Posterior cingulate gyrus (tissue), 11 donors: ENCODE measurements around the gene FBXW8.

Experiments used
- DNase-seq, 10 donors: peaks; one replicate each; pipeline versions ENCODE4 v3.0.0 to v3.0.0-alpha.2; 2020 to 2021; ENCODE audit warnings: mixed read lengths in 3 of 10
- intact Hi-C: fragments of 100-400 bp; cut with DNase I; formaldehyde crosslinking; loops from one replicate; pipeline ENCODE4 v1.15.1; 2023

FBXW8 gene

DNA sequence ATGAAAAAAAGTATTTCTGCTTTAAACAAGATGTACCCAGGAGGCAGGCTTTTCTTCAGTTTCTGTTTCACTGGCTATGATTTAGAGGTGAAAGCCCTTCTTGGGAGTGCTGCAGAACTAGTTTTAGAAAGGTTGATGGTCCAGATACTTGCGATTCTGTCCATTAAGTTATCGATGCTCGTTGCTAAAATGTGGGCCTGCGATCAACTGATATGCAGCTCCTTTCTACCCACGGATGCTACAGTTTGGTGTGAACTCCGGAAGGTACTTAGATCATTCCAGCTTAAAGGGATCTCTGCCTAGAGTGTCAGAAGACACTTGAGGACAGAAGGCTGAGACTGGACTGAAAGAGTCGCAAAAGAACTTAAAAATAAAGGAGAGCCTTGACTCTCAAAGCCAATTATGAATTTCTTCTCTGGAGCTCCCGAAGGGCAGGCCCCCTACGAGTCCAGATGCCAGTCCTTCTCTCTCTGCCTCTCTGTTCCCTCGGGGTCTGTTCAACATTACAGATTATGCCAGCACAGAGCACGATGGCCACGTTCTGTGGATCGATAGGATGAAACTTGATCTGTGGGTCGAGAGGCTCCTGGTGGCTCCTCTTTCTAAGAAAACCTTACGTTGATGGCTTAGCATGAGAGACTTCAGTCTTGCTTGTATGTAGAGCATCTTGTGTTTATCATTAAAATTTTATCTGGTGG, 40.0 kb downstream of the FBXW8 start:
- intact Hi-C loops, result no loop called here
- no peak for DNase-seq

GRCh38 chr12:116954710-116955381, 44.1 kb downstream of the FBXW8 start:
- intact Hi-C loops, result no loop called here

GRCh38 chr12:116955382-116956021, 44.8 kb downstream of the FBXW8 start:
- intact Hi-C loops, result no loop called here
- no peak for DNase-seq

More at GRCh38 chr12:116954710-116955381, 44.1 kb downstream of the FBXW8 start:
- no peak for DNase-seq

GRCh38 chr12:116958402-116959197, 47.9 kb downstream of the FBXW8 start:
- intact Hi-C loops, result no loop called here
- DNase-seq, result no peak

DNA sequence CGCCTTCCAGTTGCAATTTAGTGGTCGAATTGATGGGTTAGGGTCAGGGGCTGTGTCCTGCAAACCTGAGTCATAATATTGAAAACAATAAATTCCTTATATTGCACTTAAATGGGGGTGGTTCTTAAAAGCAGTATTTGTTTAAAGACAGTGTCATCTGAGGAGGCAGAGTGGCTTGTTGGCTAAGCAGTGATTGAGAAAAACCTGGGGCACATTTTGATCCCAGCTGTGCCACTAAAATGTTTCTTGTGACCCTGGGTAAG, 48.4 kb downstream of the FBXW8 start:
- intact Hi-C loops, result no loop called here
- no peak for DNase-seq

DNA sequence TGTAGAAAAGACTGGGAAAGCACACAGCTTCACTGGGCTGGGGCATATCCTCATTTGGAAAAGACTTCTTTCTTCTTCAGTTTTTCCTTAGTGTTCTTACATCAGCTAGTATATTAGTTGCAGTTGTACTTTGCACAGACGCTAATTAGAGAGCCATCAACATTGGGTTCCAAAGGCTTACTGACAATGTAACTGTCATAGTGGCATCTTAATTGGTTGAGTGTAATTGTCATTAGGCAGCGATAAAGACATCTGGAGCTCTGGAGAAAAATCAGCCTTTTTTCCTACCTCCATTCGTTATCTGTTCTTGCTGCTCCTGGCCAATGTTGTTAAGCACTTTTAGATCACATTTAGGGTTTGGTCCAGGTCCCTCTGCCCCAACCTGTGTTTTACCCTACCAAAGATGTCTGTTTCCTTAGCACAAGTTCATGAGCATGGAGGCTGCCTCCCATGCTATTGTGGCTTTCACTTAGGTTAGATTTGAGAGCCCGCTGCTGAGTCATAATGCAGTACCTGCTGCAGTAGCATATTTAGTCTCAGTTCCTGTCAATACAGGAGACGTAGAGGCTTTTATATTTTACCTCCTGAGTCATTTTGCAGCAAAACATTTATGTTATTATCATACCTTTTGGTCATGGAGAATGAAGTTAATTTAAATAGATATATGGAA, 49.2 kb downstream of the FBXW8 start:
- DNase-seq, result no peak

GRCh38 chr12:116962197-116962596, 51.4 kb downstream of the FBXW8 start:
- DNase-seq, result no peak
- intact Hi-C loops, result no loop called here

More for the DNA sequence above, 49.2 kb downstream of the FBXW8 start:
- intact Hi-C loops, result no loop called here

- peak in 1 of 10 donors; percentile 66 for DNase-seq
- intact Hi-C loops, result no loop called here
Measured at GRCh38 chr12:116962783-116963356, 52.1 kb downstream of the FBXW8 start.

DNA sequence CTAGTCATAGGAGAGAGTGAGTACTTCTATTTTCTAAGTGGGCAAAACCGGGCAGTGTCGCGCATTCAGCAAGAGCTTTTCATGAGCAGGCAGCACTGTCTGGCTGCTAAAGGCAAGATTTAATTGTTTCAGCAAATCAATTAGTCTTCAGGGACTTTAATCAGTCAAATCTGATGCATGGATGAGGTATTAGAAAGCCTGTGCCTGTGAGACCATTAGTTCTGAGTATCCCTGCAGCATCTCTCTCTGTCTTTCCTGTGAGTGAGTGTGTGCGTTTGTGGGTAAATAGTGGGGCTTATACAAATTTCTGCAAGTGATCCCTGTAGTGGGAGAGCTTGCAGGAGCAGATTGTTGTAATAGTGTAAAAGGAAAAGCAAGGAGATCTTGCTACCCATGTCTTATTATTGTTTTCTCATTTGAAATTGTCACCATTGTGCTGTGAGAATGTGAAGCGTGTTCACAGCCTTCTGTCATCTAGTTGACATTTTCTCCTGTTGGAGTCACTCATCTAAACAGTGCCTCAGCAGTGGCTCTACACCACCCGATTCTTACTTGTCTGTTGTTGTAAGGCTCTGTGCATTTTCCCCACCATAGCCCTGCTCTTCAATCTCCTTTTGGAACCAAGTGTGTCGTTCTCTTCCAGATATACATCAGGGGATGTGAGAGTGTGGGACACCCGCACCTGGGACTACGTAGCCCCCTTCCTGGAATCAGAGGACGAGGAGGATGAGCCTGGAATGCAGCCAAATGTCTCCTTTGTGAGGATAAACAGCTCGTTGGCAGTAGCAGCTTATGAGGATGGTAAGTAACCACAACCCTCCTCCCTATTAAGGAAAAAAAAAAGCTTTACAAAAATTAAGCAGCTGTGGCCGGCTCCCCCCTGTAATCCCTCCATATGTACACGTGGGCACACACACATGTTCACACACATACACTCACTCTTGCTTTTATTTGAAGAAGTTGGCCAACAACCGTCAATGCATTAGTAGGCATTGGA, 53.6 kb downstream of the FBXW8 start:
- DNase-seq, result no peak
- intact Hi-C loops, result no loop called here

DNA sequence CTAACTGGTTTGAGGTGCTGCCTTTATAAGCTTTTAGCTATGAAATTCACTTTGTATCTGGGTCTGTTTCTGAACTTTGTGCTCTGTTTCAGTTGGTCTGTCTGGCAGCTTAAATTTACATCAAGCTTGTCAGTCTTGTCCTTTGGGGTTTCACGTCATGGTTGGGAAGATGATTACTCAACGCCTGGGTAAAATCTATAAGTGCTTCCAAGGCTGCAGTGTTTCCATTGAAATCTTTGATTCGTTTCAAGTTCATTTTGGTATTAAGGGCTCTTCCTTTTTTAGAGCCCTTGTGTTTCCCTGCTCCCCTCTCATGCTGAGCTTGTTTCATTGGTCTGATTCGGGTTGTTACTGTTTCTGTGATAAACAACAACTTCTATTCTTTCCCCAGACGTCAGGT, 58.2 kb downstream of the FBXW8 start:
- no peak for DNase-seq
- intact Hi-C loops, result no loop called here

GRCh38 chr12:116969615-116970585, 59.1 kb downstream of the FBXW8 start:
- intact Hi-C loops, result no loop called here
- DNase-seq, result peak in 6 of 10 donors; percentile 22 to 86 (median 29)

- intact Hi-C loops, result no loop called here
- no peak for DNase-seq
Measured at GRCh38 chr12:116971222-116971621, 60.5 kb downstream of the FBXW8 start.

GRCh38 chr12:116975779-116976393, 65.1 kb downstream of the FBXW8 start:
- intact Hi-C loops, result no loop called here
- no peak for DNase-seq

DNA sequence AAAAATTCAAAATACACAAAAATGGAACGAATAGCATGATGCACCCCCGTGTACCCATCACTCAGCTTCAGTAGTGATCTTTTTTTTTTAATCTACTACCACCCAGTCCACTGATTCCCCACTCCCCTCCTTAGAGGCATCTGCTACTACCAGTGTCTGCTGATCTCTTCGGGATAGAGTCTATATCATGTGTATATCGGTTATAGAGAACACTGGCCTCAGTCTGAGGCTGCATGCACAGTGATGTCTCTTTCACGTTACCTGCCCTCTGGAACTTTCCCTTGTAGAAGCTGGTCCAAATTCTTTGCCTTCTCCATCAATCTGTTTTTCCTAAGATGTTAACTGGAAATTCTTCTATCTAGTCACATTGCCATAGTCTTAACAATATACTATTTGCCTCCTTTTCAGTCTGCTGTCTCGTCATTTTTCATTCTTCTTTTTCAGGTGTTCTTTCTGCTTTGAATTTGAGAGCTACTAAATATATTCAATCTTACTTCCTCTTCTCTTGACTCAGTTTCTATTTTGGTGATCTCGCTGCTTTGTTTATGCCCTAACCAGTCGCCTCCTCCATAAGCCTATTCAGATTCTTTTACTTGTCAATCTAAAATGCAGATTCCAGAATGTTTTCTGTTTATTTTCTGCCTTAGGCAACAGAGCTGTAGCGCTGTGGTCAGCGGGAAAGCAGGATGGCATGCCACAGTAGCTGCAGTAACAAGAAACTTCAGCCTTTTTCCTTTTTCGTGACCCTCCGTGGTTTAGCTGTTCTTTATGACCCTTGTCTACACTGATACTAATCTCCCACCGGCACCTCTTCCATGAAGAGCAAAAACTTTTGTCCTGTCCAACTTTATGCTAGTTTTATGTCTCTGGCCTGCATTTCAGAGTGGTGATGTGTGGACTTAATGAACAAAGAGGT, 67.0 kb downstream of the FBXW8 start:
- DNase-seq, result no peak
- intact Hi-C loops, result no loop called here

GRCh38 chr12:116978791-116979508, 68.2 kb downstream of the FBXW8 start:
- no peak for DNase-seq
- intact Hi-C loops, result no loop called here

DNA sequence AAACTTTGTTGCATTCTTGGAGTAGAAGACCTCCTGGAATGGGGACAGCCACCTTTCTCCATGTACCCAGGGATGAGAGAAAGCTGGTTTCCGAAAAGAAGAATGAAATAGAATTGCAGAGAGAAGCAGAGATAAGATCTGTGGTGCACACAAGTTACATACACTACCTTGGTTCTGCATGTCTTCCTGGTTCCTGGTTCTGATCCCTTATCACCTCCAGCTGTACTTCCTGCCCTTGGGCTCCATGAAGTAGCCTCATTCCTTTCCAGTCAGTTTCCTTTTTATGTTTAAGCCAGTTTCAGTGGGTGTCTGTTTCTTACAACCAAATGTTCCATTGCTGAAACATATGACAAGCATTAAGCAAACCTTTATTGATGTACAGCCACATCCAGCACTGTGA, 69.3 kb downstream of the FBXW8 start:
- no peak for DNase-seq
- intact Hi-C loops, result no loop called here
